ENCODE results near the gene RAPGEF5. TPM values are rescaled to one million over a fixed set of nuclear protein-coding genes. Genes with fewer than 3 reads are reported as not detected.
A peak's percentile ranks its signal among the peaks of the same experiment; 100 is the strongest.

Gene RAPGEF5
- total RNA-seq, 1 experiment from 2014 or later, result 13.3 TPM

- Histone ChIP-seq H2BK20ac (ENCODE audit: low read depth, low read length, poor library complexity, severe bottlenecking) (no peak overlapping the region), H3K23ac (ENCODE audit: insufficient read length, low read depth, low read length) (no peak overlapping the region), H3K14ac (ENCODE audit: insufficient read depth, low read length) (no peak overlapping the region), H3K27ac (ENCODE audit: insufficient read length, low read depth, low read length) (no peak overlapping the region), H4K91ac (ENCODE audit: insufficient read length, low read depth, low read length) (no peak overlapping the region), H3K4me1 (ENCODE audit: insufficient read depth, low read length) (no peaks in the 10 kb centered on the region), H3T11ph (ENCODE audit: low read length) (no peak overlapping the region), H2BK15ac (ENCODE audit: low read depth, low read length) (no peak overlapping the region), H2BK120ac (ENCODE audit: low read depth, low read length, poor library complexity, severe bottlenecking) (no peak overlapping the region), H2AFZ (ENCODE audit: low read length) (no peak overlapping the region), H3K23me2 (ENCODE audit: insufficient read length, low read depth, low read length, poor library complexity, severe bottlenecking) (no peaks in the 10 kb centered on the region), H3K56ac (ENCODE audit: insufficient read length, low read depth, low read length) (no peak overlapping the region), H3K4me2 (ENCODE audit: insufficient read depth, insufficient read length, low read length) (no peak overlapping the region), H3K18ac (ENCODE audit: insufficient read length, low read depth, low read length) (no peak overlapping the region), H4K20me1 (ENCODE audit: control insufficient read depth, insufficient read depth, insufficient read length) (no peaks in the 10 kb centered on the region), H4K5ac (ENCODE audit: insufficient read length, low read depth, low read length) (no peak overlapping the region), H2AK5ac (ENCODE audit: insufficient read length, low read length) (no peak overlapping the region), H3K79me1 (ENCODE audit: insufficient read depth, low read depth, low read length, poor library complexity, severe bottlenecking) (no peaks in the 10 kb centered on the region), H3K9ac (ENCODE audit: extremely low read depth, insufficient read length, low read length) (no peak overlapping the region), H2BK12ac (ENCODE audit: insufficient read length, low read depth, low read length) (no peak overlapping the region), H3K4ac (ENCODE audit: low read depth, low read length) (no peak overlapping the region), H3K79me2 (ENCODE audit: insufficient read depth, low read length) (no peaks in the 10 kb centered on the region), H4K8ac (replicated peaks; ENCODE audit: insufficient read length, low read depth, low read length) (no peak overlapping the region), H3K27me3 (ENCODE audit: insufficient read depth, low read length) (no peaks in the 10 kb centered on the region), H3K9me3 (ENCODE audit: control insufficient read depth, low read depth, low read length) (peaks cover 4% of the 10 kb centered on the region), H2BK5ac (ENCODE audit: insufficient read length, low read length) (no peak overlapping the region)
- H3K27ac Mint-ChIP-seq, result peak overlapping the region in 1 of 3 experiments; percentile 71; a peak in 1 of 7 replicates
- peaks cover 26 to 36% of the 10 kb centered on the region in 2 experiments for H3K4me1 Mint-ChIP-seq
- H3K4me3 Mint-ChIP-seq, result no peak overlapping the region
- no CpG with 5 or more reads among the region's 1 CpG for WGBS (ENCODE audit: extremely low coverage, insufficient read length, low lambda C conversion rate)
- no peak for TF ChIP-seq CTCF (conservative IDR thresholded peaks at IDR 0.05)
- peaks cover 10 to 34% (median 33%) of the 10 kb centered on the region in 3 experiments; a peak in 6 of 7 replicates for H3K36me3 Mint-ChIP-seq (ENCODE audit: insufficient read depth in 1 of 3, low read depth in 3 of 3)
- H3K9me3 Mint-ChIP-seq, result peaks cover 0 to 18% of the 10 kb centered on the region in 2 experiments; a peak in 4 of 5 replicates
- no peak for DNase-seq
- H3K27me3 Mint-ChIP-seq (ENCODE audit: low read depth), result no peaks in the 10 kb centered on the region
Measured at GRCh38 chr7:22181663-22182062, 175.3 kb downstream of the RAPGEF5 start.

All from H9 (cell line).